GM15510 (cell line): ENCODE measurements around the gene NAV1.

Source experiments
- POLR2A ChIP-seq: IDR thresholded peaks from 3 replicates; pipeline ENCODE4 v1.6.1; 2011; ENCODE audit warnings: borderline replicate concordance; ENCODE audit not compliant: insufficient read length; ENCODE audit errors: extremely low read depth

Gene NAV1

GRCh38 chr1:201538612-201539551 is at the start of gene NAV1:
Gene NAV1 (plus strand): TSS chr1:201539127. CDS start chr1:201622885, 83,758 bp downstream.
- TF ChIP-seq POLR2A, result no peak

- no peak for TF ChIP-seq POLR2A
Measured at GRCh38 chr1:201489643-201490261, 49.2 kb upstream of the NAV1 start.

- no peak for TF ChIP-seq POLR2A
Measured at GRCh38 chr1:201490708-201491131, 48.2 kb upstream of the NAV1 start.

GRCh38 chr1:201491896-201492511 is 46.9 kb upstream of the NAV1 start:
- TF ChIP-seq POLR2A, result no peak

GRCh38 chr1:201493757-201494617 is 44.9 kb upstream of the NAV1 start:
- TF ChIP-seq POLR2A, result no peak

- no peak for TF ChIP-seq POLR2A
Measured at GRCh38 chr1:201495551-201496295, 43.2 kb upstream of the NAV1 start.

GRCh38 chr1:201496296-201496690 is 42.6 kb upstream of the NAV1 start:
- TF ChIP-seq POLR2A, result no peak

- no peak for TF ChIP-seq POLR2A
Measured at GRCh38 chr1:201497935-201498509, 40.9 kb upstream of the NAV1 start.

- TF ChIP-seq POLR2A, result no peak
Measured at GRCh38 chr1:201498621-201499020, 40.3 kb upstream of the NAV1 start.

- TF ChIP-seq POLR2A, result no peak
Measured at GRCh38 chr1:201499191-201499590, 39.7 kb upstream of the NAV1 start.

- TF ChIP-seq POLR2A, result no peak
Measured at GRCh38 chr1:201499795-201500669, 38.9 kb upstream of the NAV1 start.

GRCh38 chr1:201500670-201501120 is 38.2 kb upstream of the NAV1 start:
- no peak for TF ChIP-seq POLR2A

- TF ChIP-seq POLR2A, result no peak
Measured at GRCh38 chr1:201501144-201501543, 37.8 kb upstream of the NAV1 start.

- no peak for TF ChIP-seq POLR2A
Measured at GRCh38 chr1:201501812-201502510, 37.0 kb upstream of the NAV1 start.
